H9 (cell line): ENCODE data around the gene MEIS2. TPM values are rescaled to one million over a fixed set of nuclear protein-coding genes. Genes with fewer than 3 reads are reported as not detected.

Source experiments
- DNase-seq: peaks from one replicate; pipeline ENCODE4 v3.0.0-alpha.2; 2017
- H2AFZ ChIP-seq: one replicate; pipeline ENCODE4 v1.6.1; 2013; ENCODE audit warnings: mild to moderate bottlenecking, low read length, control low read depth, moderate library complexity
- H2AK5ac ChIP-seq: 2 replicates; pipeline ENCODE4 v1.6.1; 2013; ENCODE audit warnings: low read length, control low read depth, mixed read lengths; ENCODE audit not compliant: insufficient read length
- H2BK120ac ChIP-seq: one replicate; pipeline ENCODE4 v1.6.1; 2013; ENCODE audit warnings: low read depth, mild to moderate bottlenecking, low read length, control low read depth, inconsistent platforms; ENCODE audit not compliant: poor library complexity, severe bottlenecking
- H2BK12ac ChIP-seq: 2 replicates; pipeline ENCODE4 v1.6.1; 2013; ENCODE audit warnings: low read length, control low read depth, mixed read lengths, low read depth; ENCODE audit not compliant: insufficient read length
- H2BK15ac ChIP-seq: 2 replicates; pipeline ENCODE4 v1.6.1; 2013; ENCODE audit warnings: low read depth, low read length, control low read depth
- H2BK20ac ChIP-seq: one replicate; pipeline ENCODE4 v1.6.1; 2013; ENCODE audit warnings: low read depth, mild to moderate bottlenecking, low read length, control low read depth, inconsistent platforms; ENCODE audit not compliant: poor library complexity, severe bottlenecking
- H2BK5ac ChIP-seq: 2 replicates; pipeline ENCODE4 v1.6.1; 2013; ENCODE audit warnings: low read length, control low read depth, mixed read lengths; ENCODE audit not compliant: insufficient read length
- H3K14ac ChIP-seq: 2 replicates; pipeline ENCODE4 v1.6.1; 2013; ENCODE audit warnings: low read length, control low read depth; ENCODE audit not compliant: insufficient read depth
- H3K18ac ChIP-seq: 2 replicates; pipeline ENCODE4 v1.6.1; 2013; ENCODE audit warnings: low read depth, mild to moderate bottlenecking, mixed read lengths, low read length, control low read depth; ENCODE audit not compliant: insufficient read length
- H3K23ac ChIP-seq: 2 replicates; pipeline ENCODE4 v1.6.1; 2013; ENCODE audit warnings: low read length, control low read depth, mixed read lengths, low read depth; ENCODE audit not compliant: insufficient read length
- H3K23me2 ChIP-seq: 2 replicates; pipeline ENCODE4 v1.6.1; 2013; ENCODE audit warnings: low read depth, mild to moderate bottlenecking, mixed read lengths, low read length, control low read depth; ENCODE audit not compliant: insufficient read length, poor library complexity, severe bottlenecking
- H3K27ac ChIP-seq: 2 replicates; pipeline ENCODE4 v1.5.1; 2013; ENCODE audit warnings: low read length, control low read depth, mixed read lengths, low read depth; ENCODE audit not compliant: insufficient read length
- H3K27me3 ChIP-seq: 2 replicates; pipeline ENCODE4 v1.6.1; 2013; ENCODE audit warnings: low read length, control low read depth, inconsistent platforms; ENCODE audit not compliant: insufficient read depth
- H3K4ac ChIP-seq: 2 replicates; pipeline ENCODE4 v1.6.1; 2013; ENCODE audit warnings: low read depth, mild to moderate bottlenecking, control low read depth, inconsistent platforms, low read length, moderate library complexity
- H3K4me1 ChIP-seq: 2 replicates; pipeline ENCODE4 v1.6.1; 2013; ENCODE audit warnings: low read length, control low read depth, inconsistent platforms; ENCODE audit not compliant: insufficient read depth
- H3K4me2 ChIP-seq: 2 replicates; pipeline ENCODE4 v1.6.1; 2013; ENCODE audit warnings: low read length, control low read depth, mixed read lengths; ENCODE audit not compliant: insufficient read length, insufficient read depth
- H3K56ac ChIP-seq: 2 replicates; pipeline ENCODE4 v1.6.1; 2013; ENCODE audit warnings: low read depth, mild to moderate bottlenecking, mixed read lengths, low read length, control low read depth; ENCODE audit not compliant: insufficient read length
- H3K79me1 ChIP-seq: 2 replicates; pipeline ENCODE4 v1.6.1; 2013; ENCODE audit warnings: low read depth, mild to moderate bottlenecking, moderate library complexity, low read length, control low read depth, inconsistent platforms; ENCODE audit not compliant: insufficient read depth, poor library complexity, severe bottlenecking
- H3K79me2 ChIP-seq: 2 replicates; pipeline ENCODE4 v1.6.1; 2013; ENCODE audit warnings: low read length, control low read depth, inconsistent platforms; ENCODE audit not compliant: insufficient read depth
- H3K9ac ChIP-seq: 2 replicates; pipeline ENCODE4 v1.6.1; 2013; ENCODE audit warnings: low read length, control low read depth, mixed read lengths; ENCODE audit not compliant: insufficient read length; ENCODE audit errors: extremely low read depth
- H3K9me3 ChIP-seq: one replicate; pipeline ENCODE4 v1.6.1; 2013; ENCODE audit warnings: low read depth, low read length, inconsistent platforms; ENCODE audit not compliant: control insufficient read depth
- H3T11ph ChIP-seq: one replicate; pipeline ENCODE4 v1.6.1; 2013; ENCODE audit warnings: mild to moderate bottlenecking, low read length, control low read depth, inconsistent platforms
- H4K20me1 ChIP-seq: one replicate; pipeline ENCODE4 v1.6.1; 2013; ENCODE audit not compliant: control insufficient read depth, insufficient read length, insufficient read depth
- H4K5ac ChIP-seq: 2 replicates; pipeline ENCODE4 v1.6.1; 2013; ENCODE audit warnings: low read depth, mild to moderate bottlenecking, mixed read lengths, low read length, control low read depth; ENCODE audit not compliant: insufficient read length
- H4K8ac ChIP-seq: replicated peaks from 2 replicates; pipeline ENCODE4 v1.6.1; 2013; ENCODE audit warnings: low read length, control low read depth, mixed read lengths, low read depth; ENCODE audit not compliant: insufficient read length
- H4K91ac ChIP-seq: 2 replicates; pipeline ENCODE4 v1.6.1; 2013; ENCODE audit warnings: low read depth, mild to moderate bottlenecking, moderate library complexity, mixed read lengths, low read length, control low read depth; ENCODE audit not compliant: insufficient read length
- H3K27ac Mint-ChIP-seq, 3 experiments: 2 replicates in 2 of 3; 3 replicates in 1 of 3; pipeline ENCODE4 v1.8.0; 2020 to 2021; ENCODE audit warnings: mixed read lengths in 3 of 3, mild to moderate bottlenecking in 1 of 3, moderate library complexity in 1 of 3
- H3K27me3 Mint-ChIP-seq: 2 replicates; pipeline ENCODE4 v1.8.0; 2021; ENCODE audit warnings: low read depth, mild to moderate bottlenecking, moderate library complexity, mixed read lengths
- H3K36me3 Mint-ChIP-seq, 3 experiments: 2 replicates in 2 of 3; 3 replicates in 1 of 3; pipeline ENCODE4 v1.8.0; 2020 to 2021; ENCODE audit warnings: low read depth in 3 of 3, mixed read lengths in 3 of 3; ENCODE audit not compliant: insufficient read depth in 1 of 3
- H3K4me1 Mint-ChIP-seq, 2 experiments: 2 replicates each; pipeline ENCODE4 v1.8.0; 2020; ENCODE audit warnings: mixed read lengths in 2 of 2
- H3K4me3 Mint-ChIP-seq, 2 experiments: 2 replicates in 1 of 2; 3 replicates in 1 of 2; pipeline ENCODE4 v1.8.0; 2020 to 2021; ENCODE audit warnings: mild to moderate bottlenecking in 2 of 2, mixed read lengths in 2 of 2, moderate library complexity in 1 of 2
- H3K9me3 Mint-ChIP-seq, 2 experiments: 2 replicates in 1 of 2; 3 replicates in 1 of 2; pipeline ENCODE4 v1.8.0; 2020; ENCODE audit warnings: mild to moderate bottlenecking in 2 of 2, mixed read lengths in 2 of 2, moderate library complexity in 1 of 2
- WGBS: extraction: QIAGEN DNeasy Blood & Tissue Kit; methylation state at CpG from one replicate; pipeline ENCODE4 v1.1.7; 2013; ENCODE audit warnings: missing lambda C conversion rate, low lambda C conversion rate, mixed read lengths; ENCODE audit not compliant: insufficient read length; ENCODE audit errors: extremely low coverage; 5-methylcytosine and 5-hydroxymethylcytosine counted together
- long read RNA-seq: library from polyadenylated mRNA; unstranded; transcript quantifications from one replicate; pipeline ENCODE4 v2.0.0, GENCODE V29; 2020
- total RNA-seq: library from RNA; stranded (reverse); gene quantifications from 2 replicates; pipeline ENCODE4 v1.2.1, GENCODE V29; 2021
- TF ChIP-seq, protein P1 (sequence below): fragments of 200-600 bp; sonication (generic); conservative IDR thresholded peaks from 3 replicates; pipeline ENCODE4 v1.8.0; 2021; ENCODE audit warnings: antibody characterized with exemption, mild to moderate bottlenecking

Gene MEIS2
- total RNA-seq: 0.35 and 0.50 TPM in 2 replicates
- long read RNA-seq, partial matches to known transcripts: 1 of 1 reads
- long read RNA-seq, other reads (novel, unspliced or antisense): 0 of 1 reads

DNA sequence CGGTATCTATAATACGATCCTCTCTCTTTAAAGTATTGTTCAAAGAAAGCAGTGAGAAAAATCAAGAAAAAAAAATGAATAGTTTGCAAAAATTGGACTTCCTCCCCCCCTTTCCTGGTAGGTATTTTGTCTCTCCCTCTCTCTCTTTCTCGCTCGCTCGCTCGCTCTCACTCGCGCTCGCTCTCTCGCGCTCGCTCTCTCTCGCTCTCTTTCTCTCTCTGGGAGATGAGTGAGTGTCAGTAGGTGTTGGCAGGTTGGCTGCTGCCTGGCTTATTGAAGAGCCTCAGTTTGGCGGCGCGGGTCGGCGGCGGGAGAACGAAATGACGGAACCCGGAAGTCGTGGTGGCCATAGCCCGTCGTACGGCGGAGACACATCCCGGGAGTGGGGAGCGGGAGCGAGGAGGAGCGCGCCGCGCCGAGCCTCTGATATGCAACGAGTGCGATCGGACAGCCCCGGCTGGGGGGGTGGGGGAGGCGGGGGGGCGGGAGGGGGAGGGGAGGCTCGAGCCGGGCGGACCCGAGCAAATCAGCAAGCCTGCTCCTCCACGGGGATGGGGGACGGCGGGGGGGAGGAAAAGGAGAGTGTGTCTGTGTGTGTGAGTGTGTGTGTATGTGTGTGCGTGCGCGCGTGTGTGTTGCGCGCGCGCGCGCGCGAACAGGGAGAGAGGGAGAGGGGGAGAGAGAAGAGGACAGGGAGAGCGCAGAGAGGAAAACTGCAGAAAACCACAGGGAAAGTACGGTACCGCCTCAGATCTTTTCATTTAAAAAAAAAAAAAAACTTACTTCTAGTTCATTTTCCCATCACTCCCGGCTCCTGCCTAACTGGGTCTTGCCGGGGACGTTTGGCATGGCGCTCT lies at the start of gene MEIS2:
Gene MEIS2 (minus strand): TSS at position 441 of the 857 bp plus-strand sequence. CDS start 1,083 bp downstream, outside the sequence.
- peaks cover 64 to 79% of the 10 kb centered on the region in 2 experiments for H3K4me1 Mint-ChIP-seq
- no peak within 1 kb of the TSS for H3K27ac ChIP-seq
- no CpG with 5 or more reads among the region's 67 CpGs for WGBS

More for the DNA sequence above, at the start of gene MEIS2:
- Histone ChIP-seq H3K56ac (no peak within 1 kb of the TSS), H3K79me1 (no peaks in the 10 kb centered on the region), H3K23me2 (peaks cover 66% of the 10 kb centered on the region), H3K9me3 (no peaks in the 10 kb centered on the region), H3K18ac (no peak within 1 kb of the TSS), H3K9ac (no peak within 1 kb of the TSS), H3K4me2 (peak within 1 kb of the TSS; percentile 92), H3K14ac (no peak within 1 kb of the TSS), H3K4me1 (0 out of 2 replicates have a peak, but pooled peaks cover 3% of the 10 kb centered on the region), H3T11ph (no peak within 1 kb of the TSS), H2BK120ac (no peak within 1 kb of the TSS), H3K79me2 (no peaks in the 10 kb centered on the region), H2BK15ac (no peak within 1 kb of the TSS), H3K23ac (no peak within 1 kb of the TSS), H2AK5ac (no peak within 1 kb of the TSS), H2BK20ac (no peak within 1 kb of the TSS), H3K27me3 (peaks cover 71% of the 10 kb centered on the region), H2BK5ac (no peak within 1 kb of the TSS), H2AFZ (peak within 1 kb of the TSS; percentile 65), H4K8ac (no peak within 1 kb of the TSS), H4K20me1 (no peaks in the 10 kb centered on the region), H3K4ac (no peak within 1 kb of the TSS), H2BK12ac (no peak within 1 kb of the TSS), H4K5ac (no peak within 1 kb of the TSS), H4K91ac (no peak within 1 kb of the TSS)
- peak within 1 kb of the TSS; percentile 32 to 60 (median 46); a peak in 4 of 7 replicates for H3K27ac Mint-ChIP-seq
- H3K4me3 Mint-ChIP-seq: peak within 1 kb of the TSS; percentile 79 to 96
- peak; percentile 90 for DNase-seq
- peaks cover 0 to 5% of the 10 kb centered on the region in 2 experiments; a peak in 1 of 5 replicates for H3K9me3 Mint-ChIP-seq
- H3K36me3 Mint-ChIP-seq: no peaks in the 10 kb centered on the region; a peak in 1 of 7 replicates
- H3K27me3 Mint-ChIP-seq: peaks cover 99% of the 10 kb centered on the region
- TF ChIP-seq, protein P1, sequence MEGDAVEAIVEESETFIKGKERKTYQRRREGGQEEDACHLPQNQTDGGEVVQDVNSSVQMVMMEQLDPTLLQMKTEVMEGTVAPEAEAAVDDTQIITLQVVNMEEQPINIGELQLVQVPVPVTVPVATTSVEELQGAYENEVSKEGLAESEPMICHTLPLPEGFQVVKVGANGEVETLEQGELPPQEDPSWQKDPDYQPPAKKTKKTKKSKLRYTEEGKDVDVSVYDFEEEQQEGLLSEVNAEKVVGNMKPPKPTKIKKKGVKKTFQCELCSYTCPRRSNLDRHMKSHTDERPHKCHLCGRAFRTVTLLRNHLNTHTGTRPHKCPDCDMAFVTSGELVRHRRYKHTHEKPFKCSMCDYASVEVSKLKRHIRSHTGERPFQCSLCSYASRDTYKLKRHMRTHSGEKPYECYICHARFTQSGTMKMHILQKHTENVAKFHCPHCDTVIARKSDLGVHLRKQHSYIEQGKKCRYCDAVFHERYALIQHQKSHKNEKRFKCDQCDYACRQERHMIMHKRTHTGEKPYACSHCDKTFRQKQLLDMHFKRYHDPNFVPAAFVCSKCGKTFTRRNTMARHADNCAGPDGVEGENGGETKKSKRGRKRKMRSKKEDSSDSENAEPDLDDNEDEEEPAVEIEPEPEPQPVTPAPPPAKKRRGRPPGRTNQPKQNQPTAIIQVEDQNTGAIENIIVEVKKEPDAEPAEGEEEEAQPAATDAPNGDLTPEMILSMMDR: no peak
